Measurements from ENCODE around the gene C1orf50.

The C1orf50 gene

DNA sequence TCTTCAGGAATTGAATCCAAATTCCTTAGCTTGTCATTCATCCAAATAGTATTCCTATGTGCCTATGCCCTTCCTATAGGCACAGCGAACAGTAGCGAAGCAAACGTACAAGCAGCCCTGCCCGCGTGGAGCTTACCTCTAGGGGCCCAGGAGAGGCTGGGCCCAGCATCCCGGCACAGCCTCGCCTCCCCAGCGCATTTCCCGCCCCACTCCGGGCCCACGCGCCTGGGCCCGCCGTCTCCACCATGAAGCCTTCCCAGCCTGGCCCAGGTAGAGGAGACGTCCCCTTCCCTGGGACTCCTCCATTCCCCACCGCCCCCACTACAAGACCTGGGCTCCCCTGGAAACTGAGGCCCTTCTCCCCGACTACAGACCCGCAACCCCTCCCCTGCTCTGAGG lies 17.5 kb downstream of the C1orf50 start:
- Histone ChIP-seq H3K4me3 (ENCODE audit: low read length) (no peak overlapping the region), H3K27me3 (replicated peaks; ENCODE audit: control insufficient read depth, insufficient read depth, low read length) (peaks cover 3% of the 10 kb centered on the region), H3K36me3 (ENCODE audit: control insufficient read depth, insufficient read depth, low read length, severe bottlenecking) (peaks cover 30% of the 10 kb centered on the region), H3K4me1 (ENCODE audit: control insufficient read depth, insufficient read depth, low read length) (peaks cover 1% of the 10 kb centered on the region), H3K9me3 (ENCODE audit: control insufficient read depth, low read length) (no peaks in the 10 kb centered on the region), H3K9ac (ENCODE audit: low read length) (no peak overlapping the region)
- DNase-seq (ENCODE audit: low read depth): no peak

DNA sequence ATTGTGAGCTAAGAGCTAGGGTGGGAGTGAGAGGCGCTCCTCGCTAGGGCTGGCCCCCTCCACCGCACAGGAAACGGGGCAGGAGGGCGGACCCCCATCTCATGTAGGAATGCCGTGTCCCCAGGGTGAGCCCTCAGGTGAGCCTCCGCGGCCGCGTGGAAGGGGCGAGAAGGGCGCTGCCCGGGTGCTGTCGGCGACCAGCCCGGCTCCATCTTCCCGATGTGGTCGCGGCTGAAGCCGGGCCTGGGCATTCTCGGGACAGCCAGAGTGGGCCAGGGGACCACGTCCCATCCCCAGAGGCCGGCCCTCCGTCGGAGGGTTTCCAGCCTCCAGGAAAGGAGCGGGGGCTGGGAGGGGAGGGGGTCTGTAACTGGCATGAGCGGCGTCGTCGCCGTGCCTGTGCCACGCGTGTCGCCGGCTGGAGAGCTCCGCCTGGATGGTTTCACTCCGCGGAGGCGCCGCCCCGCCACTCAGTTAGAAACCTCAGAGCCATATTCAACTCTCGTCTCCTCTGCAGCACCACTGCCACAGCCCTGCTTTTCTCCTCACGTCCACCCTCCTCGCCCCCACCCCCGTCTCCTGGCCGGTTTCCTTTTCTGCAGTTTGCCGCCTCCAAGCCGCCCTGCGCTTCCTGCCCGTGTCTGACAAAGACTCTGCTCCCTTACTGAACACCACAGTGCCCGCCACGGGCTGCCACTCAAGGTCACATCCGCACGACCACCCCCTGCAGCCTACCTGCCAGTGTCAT lies 18.1 kb downstream of the C1orf50 start, which contains the start of gene TMEM269:
TMEM269 (plus strand) TSS at position 46 of the 748 bp plus-strand sequence. CDS start 4,903 bp downstream, outside the sequence.
- DNase-seq (ENCODE audit: low read depth): peak; percentile 26
- peaks cover 7% of the 10 kb centered on the region for H3K4me1 ChIP-seq (ENCODE audit: control insufficient read depth, insufficient read depth, low read length)
- no peaks in the 10 kb centered on the region for H3K9me3 ChIP-seq (ENCODE audit: control insufficient read depth, low read length)
- peak within 1 kb of the TSS; percentile 68 for H3K4me3 ChIP-seq (ENCODE audit: low read length)
- peak within 1 kb of the TSS; percentile 56 for H3K9ac ChIP-seq (ENCODE audit: low read length)
- peaks cover 3% of the 10 kb centered on the region for H3K27me3 ChIP-seq (replicated peaks; ENCODE audit: control insufficient read depth, insufficient read depth, low read length)
- H3K36me3 ChIP-seq (ENCODE audit: control insufficient read depth, insufficient read depth, low read length, severe bottlenecking): peaks cover 24% of the 10 kb centered on the region

GRCh38 chr1:42786097-42786496 lies 19.0 kb downstream of the C1orf50 start:
- Histone ChIP-seq H3K27me3 (replicated peaks; ENCODE audit: control insufficient read depth, insufficient read depth, low read length) (peaks cover 3% of the 10 kb centered on the region), H3K9ac (ENCODE audit: low read length) (no peak overlapping the region), H3K4me1 (ENCODE audit: control insufficient read depth, insufficient read depth, low read length) (peaks cover 8% of the 10 kb centered on the region), H3K36me3 (ENCODE audit: control insufficient read depth, insufficient read depth, low read length, severe bottlenecking) (peaks cover 17% of the 10 kb centered on the region), H3K9me3 (ENCODE audit: control insufficient read depth, low read length) (no peaks in the 10 kb centered on the region), H3K4me3 (ENCODE audit: low read length) (no peak overlapping the region)
- DNase-seq (ENCODE audit: low read depth): no peak

- DNase-seq (ENCODE audit: low read depth): no peak
- H3K9ac ChIP-seq (ENCODE audit: low read length): no peak overlapping the region
- peaks cover 8% of the 10 kb centered on the region for H3K4me1 ChIP-seq (ENCODE audit: control insufficient read depth, insufficient read depth, low read length)
- H3K9me3 ChIP-seq (ENCODE audit: control insufficient read depth, low read length): no peaks in the 10 kb centered on the region
- H3K27me3 ChIP-seq (replicated peaks; ENCODE audit: control insufficient read depth, insufficient read depth, low read length): peaks cover 3% of the 10 kb centered on the region
- H3K36me3 ChIP-seq (ENCODE audit: control insufficient read depth, insufficient read depth, low read length, severe bottlenecking): peaks cover 2% of the 10 kb centered on the region
- H3K4me3 ChIP-seq (ENCODE audit: low read length): no peak overlapping the region
These were observed 21.0 kb downstream of the C1orf50 start for GRCh38 chr1:42788021-42788420.

- H3K36me3 ChIP-seq (ENCODE audit: control insufficient read depth, insufficient read depth, low read length, severe bottlenecking): no peaks in the 10 kb centered on the region
- no peak for DNase-seq (ENCODE audit: low read depth)
- no peaks in the 10 kb centered on the region for H3K27me3 ChIP-seq (replicated peaks; ENCODE audit: control insufficient read depth, insufficient read depth, low read length)
- no peak overlapping the region for H3K4me3 ChIP-seq (ENCODE audit: low read length)
- no peak overlapping the region for H3K9ac ChIP-seq (ENCODE audit: low read length)
- no peaks in the 10 kb centered on the region for H3K9me3 ChIP-seq (ENCODE audit: control insufficient read depth, low read length)
- H3K4me1 ChIP-seq (ENCODE audit: control insufficient read depth, insufficient read depth, low read length): peaks cover 26% of the 10 kb centered on the region
These were observed 26.8 kb downstream of the C1orf50 start for GRCh38 chr1:42793824-42794223.

DNA sequence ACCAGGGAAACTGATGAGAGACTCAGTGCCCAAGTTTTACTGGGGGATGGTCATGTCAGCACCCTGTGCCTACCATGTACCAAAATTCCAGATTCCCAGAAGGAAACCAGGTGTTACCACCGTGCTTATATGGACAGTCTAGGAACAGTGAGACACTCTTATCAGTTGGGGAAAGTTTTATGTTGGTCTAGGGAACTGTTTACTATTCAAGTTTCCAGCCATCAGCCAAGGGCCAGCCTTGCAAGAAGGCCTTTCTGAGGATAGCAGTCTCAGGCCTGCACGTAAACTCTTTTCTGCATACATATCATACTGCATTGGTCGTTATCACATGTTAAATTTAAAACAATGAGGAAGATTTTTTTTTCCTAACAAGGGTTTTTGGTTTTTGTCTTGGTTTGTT lies 30.4 kb downstream of the C1orf50 start:
- no peaks in the 10 kb centered on the region for H3K36me3 ChIP-seq (ENCODE audit: control insufficient read depth, insufficient read depth, low read length, severe bottlenecking)
- H3K27me3 ChIP-seq (replicated peaks; ENCODE audit: control insufficient read depth, insufficient read depth, low read length): no peaks in the 10 kb centered on the region
- DNase-seq (ENCODE audit: low read depth): no peak
- no peak overlapping the region for H3K9ac ChIP-seq (ENCODE audit: low read length)
- no peaks in the 10 kb centered on the region for H3K9me3 ChIP-seq (ENCODE audit: control insufficient read depth, low read length)
- peaks cover 28% of the 10 kb centered on the region for H3K4me1 ChIP-seq (ENCODE audit: control insufficient read depth, insufficient read depth, low read length)
- no peak overlapping the region for H3K4me3 ChIP-seq (ENCODE audit: low read length)

DNA sequence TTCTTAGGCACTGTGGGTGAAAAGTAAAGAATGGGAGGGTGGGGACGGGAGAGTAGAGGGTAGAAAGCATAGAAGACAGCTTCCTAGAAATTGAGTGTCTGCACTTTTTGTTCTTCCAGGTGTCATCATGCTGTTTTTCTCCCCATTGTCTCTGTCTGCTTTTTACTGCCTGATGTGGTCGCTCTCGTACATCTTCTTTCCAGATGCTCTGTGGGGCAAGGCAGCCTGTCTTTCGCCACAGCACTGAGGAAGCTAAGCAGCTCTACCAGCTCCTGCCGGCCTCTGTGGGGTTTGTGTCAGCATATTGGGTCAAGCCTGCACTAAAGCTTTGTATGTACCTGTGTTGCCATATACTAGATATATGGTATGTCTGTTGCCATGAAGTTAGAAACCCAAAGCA lies 30.9 kb downstream of the C1orf50 start:
- Histone ChIP-seq H3K9ac (ENCODE audit: low read length) (no peak overlapping the region), H3K36me3 (ENCODE audit: control insufficient read depth, insufficient read depth, low read length, severe bottlenecking) (no peaks in the 10 kb centered on the region)

GRCh38 chr1:42801832-42802473 lies 34.9 kb downstream of the C1orf50 start:
- peak overlapping the region; percentile 62 for H3K9ac ChIP-seq (ENCODE audit: low read length)
- no peaks in the 10 kb centered on the region for H3K9me3 ChIP-seq (ENCODE audit: control insufficient read depth, low read length)
- H3K4me3 ChIP-seq (ENCODE audit: low read length): peak overlapping the region; percentile 56
- no peak for DNase-seq (ENCODE audit: low read depth)
- H3K27me3 ChIP-seq (replicated peaks; ENCODE audit: control insufficient read depth, insufficient read depth, low read length): no peaks in the 10 kb centered on the region
- no peaks in the 10 kb centered on the region for H3K36me3 ChIP-seq (ENCODE audit: control insufficient read depth, insufficient read depth, low read length, severe bottlenecking)
- H3K4me1 ChIP-seq (ENCODE audit: control insufficient read depth, insufficient read depth, low read length): peaks cover 27% of the 10 kb centered on the region

More for the DNA sequence above, 30.9 kb downstream of the C1orf50 start:
- Histone ChIP-seq H3K27me3 (replicated peaks; ENCODE audit: control insufficient read depth, insufficient read depth, low read length) (no peaks in the 10 kb centered on the region), H3K4me3 (ENCODE audit: low read length) (no peak overlapping the region), H3K4me1 (ENCODE audit: control insufficient read depth, insufficient read depth, low read length) (peaks cover 33% of the 10 kb centered on the region), H3K9me3 (ENCODE audit: control insufficient read depth, low read length) (no peaks in the 10 kb centered on the region)
- no peak for DNase-seq (ENCODE audit: low read depth)

- DNase-seq (ENCODE audit: low read depth): no peak
- H3K27me3 ChIP-seq (replicated peaks; ENCODE audit: control insufficient read depth, insufficient read depth, low read length): no peaks in the 10 kb centered on the region
- no peaks in the 10 kb centered on the region for H3K9me3 ChIP-seq (ENCODE audit: control insufficient read depth, low read length)
- H3K4me1 ChIP-seq (ENCODE audit: control insufficient read depth, insufficient read depth, low read length): peaks cover 18% of the 10 kb centered on the region
- no peaks in the 10 kb centered on the region for H3K36me3 ChIP-seq (ENCODE audit: control insufficient read depth, insufficient read depth, low read length, severe bottlenecking)
- no peak overlapping the region for H3K4me3 ChIP-seq (ENCODE audit: low read length)
- no peak overlapping the region for H3K9ac ChIP-seq (ENCODE audit: low read length)
These were observed 39.1 kb downstream of the C1orf50 start for GRCh38 chr1:42806171-42806570.

DNA sequence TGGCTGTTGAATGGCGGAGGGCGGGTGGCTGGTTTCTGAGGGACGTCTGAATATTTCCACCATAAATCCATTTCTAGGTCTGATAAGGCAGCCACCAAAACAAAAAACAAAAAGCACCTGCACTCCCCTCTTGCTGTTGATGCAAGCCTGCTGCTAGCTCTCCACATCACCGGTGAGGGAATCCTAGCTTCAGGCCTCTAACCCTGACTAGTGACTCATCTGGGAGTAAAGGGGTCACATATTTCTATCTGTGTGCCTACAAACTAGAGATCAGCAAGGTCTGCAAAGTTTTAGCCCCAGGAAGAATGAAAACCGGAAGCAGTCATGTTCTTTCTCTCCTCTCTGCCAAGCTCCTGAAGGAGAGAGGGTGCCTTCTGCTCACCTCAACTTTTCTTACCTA lies 39.5 kb downstream of the C1orf50 start:
- no peaks in the 10 kb centered on the region for H3K9me3 ChIP-seq (ENCODE audit: control insufficient read depth, low read length)
- no peaks in the 10 kb centered on the region for H3K36me3 ChIP-seq (ENCODE audit: control insufficient read depth, insufficient read depth, low read length, severe bottlenecking)
- peaks cover 15% of the 10 kb centered on the region for H3K4me1 ChIP-seq (ENCODE audit: control insufficient read depth, insufficient read depth, low read length)
- H3K9ac ChIP-seq (ENCODE audit: low read length): no peak overlapping the region
- DNase-seq (ENCODE audit: low read depth): no peak
- no peaks in the 10 kb centered on the region for H3K27me3 ChIP-seq (replicated peaks; ENCODE audit: control insufficient read depth, insufficient read depth, low read length)
- no peak overlapping the region for H3K4me3 ChIP-seq (ENCODE audit: low read length)

GRCh38 chr1:42807056-42807668 lies 40.1 kb downstream of the C1orf50 start:
- H3K9me3 ChIP-seq (ENCODE audit: control insufficient read depth, low read length): no peaks in the 10 kb centered on the region
- H3K27me3 ChIP-seq (replicated peaks; ENCODE audit: control insufficient read depth, insufficient read depth, low read length): no peaks in the 10 kb centered on the region
- no peak overlapping the region for H3K4me3 ChIP-seq (ENCODE audit: low read length)
- DNase-seq (ENCODE audit: low read depth): no peak
- peaks cover 15% of the 10 kb centered on the region for H3K4me1 ChIP-seq (ENCODE audit: control insufficient read depth, insufficient read depth, low read length)
- H3K36me3 ChIP-seq (ENCODE audit: control insufficient read depth, insufficient read depth, low read length, severe bottlenecking): no peaks in the 10 kb centered on the region
- H3K9ac ChIP-seq (ENCODE audit: low read length): no peak overlapping the region
